HCT116 (cell line): ENCODE results near the gene ZBED1. TPM values are rescaled to one million over a fixed set of nuclear protein-coding genes. Genes with fewer than 3 reads are reported as not detected.
"Not testable (repeated sequence)": the region's sequence is repeated elsewhere in the genome, so short reads cannot be mapped to it uniquely, and the experiment has no call there.

Experiments used
- ATAC-seq: fragments of 200-7000 bp; cut with Tn5 transposase; 2 replicates; pipeline ENCODE4 v1.9.1; 2020; ENCODE audit warnings: mild to moderate bottlenecking, moderate library complexity
- BruUV-seq: library from RNA; stranded (reverse); fragments of 400-500 nt; replicated peaks from 2 replicates; lab custom pipeline; 2021; lab: Mats Ljungman, UMichigan
- CTCF ChIA-PET: fragments of 300-600 bp; sonication (Branson Sonifier 250); formaldehyde crosslinking; loops from one replicate; lab custom pipeline; 2021; ENCODE audit warnings: antibody characterized with exemption; lab: Charles Lee
- POLR2A ChIA-PET: fragments of 300-600, 350-600 bp; sonication (Branson Sonifier 250); formaldehyde crosslinking; loops from one replicate; lab custom pipeline; 2021; ENCODE audit warnings: antibody characterized with exemption; lab: Charles Lee
- RAD21 ChIA-PET, 2 experiments: fragments of 300-600 bp; sonication (Branson Sonifier 250); formaldehyde crosslinking; loops; one replicate each; lab custom pipeline; 2023; ENCODE audit warnings: low total read pairs in 2 of 2; ENCODE audit not compliant: uncharacterized antibody in 2 of 2, unreplicated experiment in 2 of 2, low non-redundant PET in 1 of 2; lab: Charles Lee
- DNase-seq: peaks from one replicate; pipeline ENCODE4 v3.0.0-alpha.2; 2010; ENCODE audit warnings: low read depth, low spot score
- H2AFZ ChIP-seq: fragments of 200-600 bp; shearing (Covaris generic), sonication (generic); 2 replicates; pipeline ENCODE4 v1.6.1; 2017; ENCODE audit warnings: low read depth, mixed run types, mixed read lengths, antibody characterized with exemption, low read length; ENCODE audit not compliant: poor library complexity, severe bottlenecking
- H3K27ac ChIP-seq: 2 replicates; pipeline ENCODE4 v1.5.1; 2012; ENCODE audit warnings: low read depth, low read length
- H3K27me3 ChIP-seq: fragments of 200-600 bp; sonication (generic); 2 replicates; pipeline ENCODE4 v1.6.1; 2016; ENCODE audit warnings: mixed run types, low read length, mixed read lengths; ENCODE audit not compliant: insufficient read depth
- H3K36me3 ChIP-seq, 2 experiments: fragments of 200-500 bp in 1 of 2; fragments of 200-600 bp in 1 of 2; sonication (Bioruptor generic) in 1 of 2; sonication (generic) in 1 of 2; 2 replicates each; pipeline versions ENCODE4 v1.5.1 to v1.6.1; 2014 to 2016; ENCODE audit warnings: low read length in 2 of 2, inconsistent platforms in 1 of 2, mixed read lengths in 1 of 2, mixed run types in 1 of 2; ENCODE audit not compliant: insufficient read depth in 2 of 2, control insufficient read depth in 1 of 2
- H3K4me1 ChIP-seq, 2 experiments: fragments of 200-600 bp in 1 of 2; sonication (generic) in 1 of 2; 2 replicates each; pipeline versions ENCODE4 v1.5.1 to v1.6.1; 2012 to 2017; ENCODE audit warnings: low read length in 2 of 2, inconsistent platforms in 1 of 2, mild to moderate bottlenecking in 1 of 2, mixed read lengths in 1 of 2, mixed run types in 1 of 2, moderate library complexity in 1 of 2; ENCODE audit not compliant: insufficient read depth in 2 of 2, control insufficient read depth in 1 of 2
- H3K4me2 ChIP-seq: fragments of 200-600 bp; sonication (generic); 2 replicates; pipeline ENCODE4 v1.6.1; 2017; ENCODE audit warnings: mixed run types, low read length, mixed read lengths
- H3K4me3 ChIP-seq, 2 experiments: fragments of 200-600 bp in 1 of 2; sonication (generic) in 1 of 2; replicated peaks in 1 of 2; 2 replicates each; pipeline ENCODE4 v1.5.1; 2011 to 2016; ENCODE audit warnings: low read length in 2 of 2, control low read depth in 1 of 2, low read depth in 1 of 2, mild to moderate bottlenecking in 1 of 2, mixed read lengths in 1 of 2, mixed run types in 1 of 2
- H3K79me2 ChIP-seq: fragments of 200-600 bp; sonication (generic); 2 replicates; pipeline ENCODE4 v1.6.1; 2017; ENCODE audit warnings: mild to moderate bottlenecking, mixed run types, low read length, moderate library complexity, mixed read lengths; ENCODE audit not compliant: insufficient read depth
- H3K9ac ChIP-seq: fragments of 200-600 bp; sonication (generic); 2 replicates; pipeline ENCODE4 v1.6.1; 2016; ENCODE audit warnings: low read length, mixed read lengths
- H3K9me2 ChIP-seq: fragments of 200-600 bp; sonication (generic), shearing (Covaris generic); 2 replicates; pipeline ENCODE4 v1.6.1; 2017; ENCODE audit warnings: mixed run types, mild to moderate bottlenecking, moderate library complexity; ENCODE audit not compliant: insufficient read depth
- H3K9me3 ChIP-seq, 2 experiments: fragments of 200-500 bp in 1 of 2; fragments of 200-600 bp in 1 of 2; sonication (Bioruptor generic) in 1 of 2; sonication (generic) in 1 of 2; 2 replicates each; pipeline ENCODE4 v1.6.1; 2014 to 2017; ENCODE audit warnings: low read length in 2 of 2, mixed read lengths in 2 of 2, inconsistent platforms in 1 of 2, low read depth in 1 of 2, mild to moderate bottlenecking in 1 of 2, mixed run types in 1 of 2, moderate library complexity in 1 of 2; ENCODE audit not compliant: control insufficient read depth in 1 of 2, insufficient read depth in 1 of 2
- H4K20me1 ChIP-seq: fragments of 200-600 bp; sonication (generic), shearing (Covaris generic); 2 replicates; pipeline ENCODE4 v1.6.1; 2017; ENCODE audit warnings: mixed run types, mild to moderate bottlenecking, moderate library complexity; ENCODE audit not compliant: insufficient read depth
- JUND ChIP-seq: IDR thresholded peaks from 2 replicates; pipeline ENCODE4 v1.6.1; 2012
- POLR2AphosphoS5 ChIP-seq: IDR thresholded peaks from 2 replicates; pipeline ENCODE4 v1.6.1; 2011; ENCODE audit warnings: mild to moderate bottlenecking, low read depth, low read length, moderate library complexity
- RAD21 ChIP-seq: IDR thresholded peaks from 2 replicates; pipeline ENCODE4 v1.6.1; 2012; ENCODE audit warnings: low read depth, mild to moderate bottlenecking
- SP1 ChIP-seq: IDR thresholded peaks from 2 replicates; pipeline ENCODE4 v1.6.1; 2012; ENCODE audit warnings: low read depth
- YY1 ChIP-seq: IDR thresholded peaks from 2 replicates; pipeline ENCODE4 v1.6.1; 2011; ENCODE audit warnings: low read length, low read depth, moderate library complexity, mild to moderate bottlenecking; ENCODE audit not compliant: insufficient replicate concordance; ENCODE audit errors: extremely low read depth
- intact Hi-C: fragments of 100-400 bp; cut with micrococcal nuclease; formaldehyde crosslinking; loops from 2 replicates; pipeline ENCODE4 v1.10.0; 2022
- total RNA-seq: library from RNA; stranded (reverse); gene quantifications from one replicate; pipeline ENCODE4 v1.2.1, GENCODE V29; 2021; ENCODE audit not compliant: unreplicated experiment
- TF ChIP-seq, protein P1 (sequence below): IDR thresholded peaks from 2 replicates; pipeline ENCODE4 v1.6.1; 2012

The ZBED1 gene
- total RNA-seq, 1 experiment from 2014 or later = 21.0 TPM

DNA sequence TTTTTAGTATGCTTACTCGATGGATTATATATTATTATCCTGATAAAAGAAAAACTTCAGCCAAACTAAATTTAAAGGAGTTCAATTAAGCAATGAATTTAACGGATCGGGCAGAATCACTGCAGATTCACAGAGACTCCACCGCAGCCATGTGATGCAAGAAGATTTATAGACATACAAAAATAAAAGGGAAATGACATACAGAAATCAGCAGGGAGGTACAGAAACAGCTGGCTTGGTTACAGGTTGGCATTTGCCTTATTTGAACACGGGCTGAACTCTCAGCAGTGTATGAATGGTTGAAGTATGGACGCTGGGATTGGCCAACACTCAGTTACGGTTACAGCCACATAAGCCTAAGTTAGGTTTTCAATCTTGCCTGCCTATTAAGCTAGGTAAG is 35.4 kb upstream of the ZBED1 start:
- ChIA-PET CTCF (no interaction called here), POLR2A (no interaction called here), RAD21 (no interaction called here)
- Histone ChIP-seq H3K9me2 (no peaks in the 10 kb centered on the region), H3K9me3 (no peaks in the 10 kb centered on the region), H3K9ac (no peak overlapping the region), H3K4me1 (no peaks in the 10 kb centered on the region; a peak in 1 of 4 replicates), H3K79me2 (no peaks in the 10 kb centered on the region), H3K27me3 (no peaks in the 10 kb centered on the region), H4K20me1 (no peaks in the 10 kb centered on the region), H3K36me3 (no peaks in the 10 kb centered on the region), H3K4me2 (no peak overlapping the region), H2AFZ (no peak overlapping the region), H3K27ac (no peak overlapping the region), H3K4me3 (no peak overlapping the region)
- intact Hi-C loops = no loop called here
- DNase-seq (no peak), ATAC-seq (no peak)
- no TSS peak for BruUV-seq
- TF ChIP-seq JUND (no peak), SP1 (no peak), RAD21 (no peak), POLR2AphosphoS5 (no peak), YY1 (no peak)
- TF ChIP-seq, protein P1, sequence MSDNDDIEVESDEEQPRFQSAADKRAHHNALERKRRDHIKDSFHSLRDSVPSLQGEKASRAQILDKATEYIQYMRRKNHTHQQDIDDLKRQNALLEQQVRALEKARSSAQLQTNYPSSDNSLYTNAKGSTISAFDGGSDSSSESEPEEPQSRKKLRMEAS = no peak

DNA sequence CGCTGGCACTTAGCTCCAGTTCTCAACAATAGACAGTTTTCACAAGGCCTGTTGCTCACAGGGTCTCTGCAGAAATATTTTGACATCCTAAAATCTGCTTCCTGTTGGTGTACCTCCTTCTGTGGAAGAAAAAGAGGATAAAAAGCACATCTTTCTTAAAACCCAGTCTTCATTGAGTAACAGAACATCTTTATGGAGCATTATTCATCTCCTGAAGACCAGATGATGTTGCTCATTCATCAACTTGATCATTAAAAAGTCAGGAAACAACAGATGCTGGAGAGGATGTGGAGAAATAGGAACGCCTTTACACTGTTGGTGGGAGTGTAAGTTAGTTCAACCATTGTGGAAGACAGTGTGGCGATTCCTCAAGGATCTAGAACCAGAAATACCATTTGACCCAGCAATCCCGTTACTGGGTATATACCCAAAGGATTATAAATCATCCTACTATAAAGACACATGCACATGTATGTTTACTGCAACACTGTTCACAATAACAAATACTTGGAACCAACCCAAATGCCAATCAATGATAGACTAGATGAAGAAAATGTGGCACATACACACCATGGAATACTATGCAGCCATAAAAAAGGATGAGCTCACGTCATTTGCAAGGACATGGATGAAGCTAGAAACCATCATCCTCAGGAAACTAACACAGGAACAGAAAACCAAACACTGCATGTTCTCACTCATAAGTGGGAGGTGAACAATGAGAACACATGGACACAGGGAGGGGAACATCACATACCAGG is 33.7 kb upstream of the ZBED1 start:
- H3K79me2 ChIP-seq, H2AFZ ChIP-seq, ATAC-seq, intact Hi-C loops, H3K9ac ChIP-seq, H3K27me3 ChIP-seq, H3K9me2 ChIP-seq, CTCF ChIA-PET, H3K27ac ChIP-seq, RAD21 ChIA-PET, H3K4me2 ChIP-seq, POLR2A ChIA-PET, H3K36me3 ChIP-seq, H4K20me1 ChIP-seq, DNase-seq, H3K4me3 ChIP-seq, H3K4me1 ChIP-seq, H3K9me3 ChIP-seq, BruUV-seq: not testable (repeated sequence)
